Measurements from ENCODE around the gene MUCL3. TPM values are rescaled to one million over a fixed set of nuclear protein-coding genes. Genes with fewer than 3 reads are reported as not detected.

Gene MUCL3
- total and polyA plus RNA-seq, 2 donors (not counting 1 experiment from before 2014, with no cell fraction given), result not detected

- H3K9ac ChIP-seq (ENCODE audit: insufficient read depth, low read length), result no peak overlapping the region
- H3K36me3 ChIP-seq (ENCODE audit: control insufficient read depth, insufficient read depth, low read length), result peaks cover 7% of the 10 kb centered on the region
- H3K4me2 ChIP-seq (ENCODE audit: extremely low read depth, insufficient read depth, low read length), result no peak overlapping the region
- H3K27ac ChIP-seq (ENCODE audit: insufficient read depth, low read length), result no peak overlapping the region
- no peak for DNase-seq (ENCODE audit: low read depth in 2 of 2)
- TF ChIP-seq CTCF (conservative IDR thresholded peaks at IDR 0.05 in 1 of 2, IDR thresholded peaks at IDR 0.05 in 1 of 2; ENCODE audit: low read depth in 1 of 2, low read length in 2 of 2) (no peak), EZH2 (IDR thresholded peaks at IDR 0.05; ENCODE audit: low read length, missing control alignments) (no peak)
- H3K79me2 ChIP-seq (ENCODE audit: control insufficient read depth, insufficient read depth, low read length), result no peaks in the 10 kb centered on the region
- no peaks in the 10 kb centered on the region for H4K20me1 ChIP-seq (ENCODE audit: control insufficient read depth, extremely low read depth, insufficient read depth, low read length)
- H3K4me3 ChIP-seq (replicated peaks in 1 of 4; ENCODE audit: control extremely low read depth in 1 of 4, insufficient read depth in 1 of 4, low read depth in 3 of 4, low read length in 4 of 4), result no peak overlapping the region
- H3K4me1 ChIP-seq (ENCODE audit: control insufficient read depth, extremely low read depth, insufficient read depth, low read length), result no peaks in the 10 kb centered on the region
- H2AFZ ChIP-seq (ENCODE audit: low read length), result no peak overlapping the region
- no peaks in the 10 kb centered on the region for H3K9me3 ChIP-seq (ENCODE audit: control insufficient read depth, insufficient read depth, low read depth, low read length)
- H3K27me3 ChIP-seq (ENCODE audit: control insufficient read depth, insufficient read depth, low read length), result no peaks in the 10 kb centered on the region
Measured at GRCh38 chr6:30894935-30895334, 45.8 kb upstream of the MUCL3 start.

GRCh38 chr6:30895343-30895742 lies 45.4 kb upstream of the MUCL3 start:
- Histone ChIP-seq H3K79me2 (ENCODE audit: control insufficient read depth, insufficient read depth, low read length) (no peaks in the 10 kb centered on the region), H3K4me1 (ENCODE audit: control insufficient read depth, extremely low read depth, insufficient read depth, low read length) (no peaks in the 10 kb centered on the region), H3K4me2 (ENCODE audit: extremely low read depth, insufficient read depth, low read length) (no peak overlapping the region), H3K9ac (ENCODE audit: insufficient read depth, low read length) (no peak overlapping the region), H2AFZ (ENCODE audit: low read length) (no peak overlapping the region), H3K36me3 (ENCODE audit: control insufficient read depth, insufficient read depth, low read length) (peaks cover 7% of the 10 kb centered on the region), H3K27ac (ENCODE audit: insufficient read depth, low read length) (no peak overlapping the region), H3K9me3 (ENCODE audit: control insufficient read depth, insufficient read depth, low read depth, low read length) (no peaks in the 10 kb centered on the region), H3K27me3 (ENCODE audit: control insufficient read depth, insufficient read depth, low read length) (no peaks in the 10 kb centered on the region), H3K4me3 (replicated peaks in 1 of 4; ENCODE audit: control extremely low read depth in 1 of 4, insufficient read depth in 1 of 4, low read depth in 3 of 4, low read length in 4 of 4) (no peak overlapping the region), H4K20me1 (ENCODE audit: control insufficient read depth, extremely low read depth, insufficient read depth, low read length) (no peaks in the 10 kb centered on the region)
- no peak for TF ChIP-seq CTCF (conservative IDR thresholded peaks at IDR 0.05 in 1 of 2, IDR thresholded peaks at IDR 0.05 in 1 of 2; ENCODE audit: low read depth in 1 of 2, low read length in 2 of 2)
- TF ChIP-seq EZH2 (IDR thresholded peaks at IDR 0.05; ENCODE audit: low read length, missing control alignments), result no peak
- no peak for DNase-seq (ENCODE audit: low read depth in 2 of 2)

- Histone ChIP-seq H3K4me2 (ENCODE audit: extremely low read depth, insufficient read depth, low read length) (no peak overlapping the region), H3K79me2 (ENCODE audit: control insufficient read depth, insufficient read depth, low read length) (no peaks in the 10 kb centered on the region), H3K4me3 (replicated peaks in 1 of 4; ENCODE audit: control extremely low read depth in 1 of 4, insufficient read depth in 1 of 4, low read depth in 3 of 4, low read length in 4 of 4) (no peak overlapping the region), H4K20me1 (ENCODE audit: control insufficient read depth, extremely low read depth, insufficient read depth, low read length) (no peaks in the 10 kb centered on the region), H3K27ac (ENCODE audit: insufficient read depth, low read length) (no peak overlapping the region), H3K27me3 (ENCODE audit: control insufficient read depth, insufficient read depth, low read length) (no peaks in the 10 kb centered on the region), H3K9me3 (ENCODE audit: control insufficient read depth, insufficient read depth, low read depth, low read length) (no peaks in the 10 kb centered on the region), H2AFZ (ENCODE audit: low read length) (no peak overlapping the region), H3K36me3 (ENCODE audit: control insufficient read depth, insufficient read depth, low read length) (peaks cover 7% of the 10 kb centered on the region), H3K4me1 (ENCODE audit: control insufficient read depth, extremely low read depth, insufficient read depth, low read length) (no peaks in the 10 kb centered on the region), H3K9ac (ENCODE audit: insufficient read depth, low read length) (no peak overlapping the region)
- DNase-seq (ENCODE audit: low read depth in 2 of 2), result no peak
- no peak for TF ChIP-seq EZH2 (IDR thresholded peaks at IDR 0.05; ENCODE audit: low read length, missing control alignments)
- TF ChIP-seq CTCF (conservative IDR thresholded peaks at IDR 0.05 in 1 of 2, IDR thresholded peaks at IDR 0.05 in 1 of 2; ENCODE audit: low read depth in 1 of 2, low read length in 2 of 2), result no peak
Measured at GRCh38 chr6:30896541-30896940, 44.2 kb upstream of the MUCL3 start.
